SU-DHL-6 (cell line): ENCODE data around the gene CCDC187.

ENCODE experiments used
- EZH2phosphoT487 ChIP-seq: fragments of 200-600 bp; sonication (generic), shearing (Covaris generic); conservative IDR thresholded peaks from 2 replicates; pipeline ENCODE4 v1.6.1; 2018; ENCODE audit warnings: mild to moderate bottlenecking, antibody characterized with exemption, low read length, moderate library complexity, mixed read lengths
- TF ChIP-seq, protein P1 (sequence below): fragments of 200-600 bp; sonication (generic); IDR thresholded peaks from one replicate; pipeline ENCODE4 v1.5.1; 2017; ENCODE audit warnings: antibody characterized with exemption, mild to moderate bottlenecking, low read length, moderate library complexity; ENCODE audit not compliant: insufficient read depth, poor library complexity, severe bottlenecking

DNA sequence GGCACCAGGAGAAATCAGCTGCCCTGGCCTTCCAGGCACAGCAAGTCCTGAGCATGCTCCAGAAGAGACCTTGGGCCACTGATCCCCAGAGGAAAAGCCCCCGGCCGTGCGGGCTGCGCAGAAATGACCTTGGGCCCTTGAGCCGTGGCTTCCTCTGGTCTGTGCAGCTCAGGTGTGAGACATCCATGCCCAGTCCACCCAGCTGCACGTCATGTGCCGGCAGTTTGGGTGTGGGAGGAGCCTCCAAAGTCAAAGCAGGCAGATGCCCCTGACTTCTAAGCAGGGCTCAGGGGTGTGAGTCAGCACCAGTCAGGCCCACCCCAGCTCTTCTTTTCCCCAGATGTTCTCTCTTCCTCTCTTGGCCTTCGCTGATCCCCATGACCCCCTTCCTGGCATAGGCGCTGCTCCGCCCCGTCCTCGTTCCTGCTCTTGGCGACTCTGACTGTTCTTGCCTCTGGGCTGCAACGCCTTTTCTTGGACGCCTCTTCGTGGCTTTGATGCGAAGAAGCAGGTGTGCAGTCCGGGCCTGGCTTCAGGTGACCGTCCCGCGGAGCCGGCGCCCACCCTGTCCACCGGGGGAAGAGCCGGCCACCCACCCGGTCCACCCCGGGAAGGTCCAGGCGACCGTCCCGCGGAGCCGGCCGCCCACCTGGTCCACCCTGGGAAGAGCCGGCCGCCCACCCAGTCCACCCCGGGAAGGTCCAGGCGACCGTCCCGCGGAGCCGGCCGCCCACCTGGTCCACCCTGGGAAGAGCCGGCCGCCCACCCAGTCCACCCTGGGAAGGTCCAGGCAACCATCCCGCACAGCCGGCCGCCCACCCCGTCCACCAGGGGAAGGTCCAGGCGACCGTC, 52.4 kb downstream of the CCDC187 start:
- TF ChIP-seq, protein P1, sequence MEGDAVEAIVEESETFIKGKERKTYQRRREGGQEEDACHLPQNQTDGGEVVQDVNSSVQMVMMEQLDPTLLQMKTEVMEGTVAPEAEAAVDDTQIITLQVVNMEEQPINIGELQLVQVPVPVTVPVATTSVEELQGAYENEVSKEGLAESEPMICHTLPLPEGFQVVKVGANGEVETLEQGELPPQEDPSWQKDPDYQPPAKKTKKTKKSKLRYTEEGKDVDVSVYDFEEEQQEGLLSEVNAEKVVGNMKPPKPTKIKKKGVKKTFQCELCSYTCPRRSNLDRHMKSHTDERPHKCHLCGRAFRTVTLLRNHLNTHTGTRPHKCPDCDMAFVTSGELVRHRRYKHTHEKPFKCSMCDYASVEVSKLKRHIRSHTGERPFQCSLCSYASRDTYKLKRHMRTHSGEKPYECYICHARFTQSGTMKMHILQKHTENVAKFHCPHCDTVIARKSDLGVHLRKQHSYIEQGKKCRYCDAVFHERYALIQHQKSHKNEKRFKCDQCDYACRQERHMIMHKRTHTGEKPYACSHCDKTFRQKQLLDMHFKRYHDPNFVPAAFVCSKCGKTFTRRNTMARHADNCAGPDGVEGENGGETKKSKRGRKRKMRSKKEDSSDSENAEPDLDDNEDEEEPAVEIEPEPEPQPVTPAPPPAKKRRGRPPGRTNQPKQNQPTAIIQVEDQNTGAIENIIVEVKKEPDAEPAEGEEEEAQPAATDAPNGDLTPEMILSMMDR = no peak
- no peak for TF ChIP-seq EZH2phosphoT487
